ENCODE results near the gene ZNF641.
A peak's percentile ranks its signal among the peaks of the same experiment; 100 is the strongest.
"Not testable (repeated sequence)": the region's sequence is repeated elsewhere in the genome, so short reads cannot be mapped to it uniquely, and the experiment has no call there.

Gene ZNF641

DNA sequence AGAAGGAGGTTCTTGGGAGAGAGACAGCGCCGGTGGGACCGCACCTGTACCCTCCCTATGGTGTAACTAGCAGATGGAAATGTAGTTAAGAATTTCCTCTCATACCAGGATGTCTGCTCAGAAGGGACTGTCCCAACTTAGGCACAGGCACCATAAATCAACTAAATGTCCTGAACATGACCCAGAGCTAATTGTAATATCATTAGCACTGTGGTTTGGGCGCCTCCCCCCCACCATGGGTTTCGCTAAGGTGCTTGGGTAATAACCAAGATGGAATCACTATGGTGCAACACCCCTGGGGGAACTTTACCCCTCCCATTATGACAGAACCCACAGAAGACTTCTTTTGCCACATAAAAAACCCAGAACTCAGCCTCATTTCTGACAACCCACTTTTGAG is 15.9 kb downstream of the ZNF641 start:
- no peak for DNase-seq (ENCODE audit: low read depth in 2 of 2)

GRCh38 chr12:48333680-48334079 is 17.0 kb downstream of the ZNF641 start:
- not testable (repeated sequence) for DNase-seq (ENCODE audit: low read depth in 2 of 2)

- no peak for DNase-seq (ENCODE audit: low read depth in 2 of 2)
Observed at GRCh38 chr12:48331399-48331798, 19.3 kb downstream of the ZNF641 start.

DNA sequence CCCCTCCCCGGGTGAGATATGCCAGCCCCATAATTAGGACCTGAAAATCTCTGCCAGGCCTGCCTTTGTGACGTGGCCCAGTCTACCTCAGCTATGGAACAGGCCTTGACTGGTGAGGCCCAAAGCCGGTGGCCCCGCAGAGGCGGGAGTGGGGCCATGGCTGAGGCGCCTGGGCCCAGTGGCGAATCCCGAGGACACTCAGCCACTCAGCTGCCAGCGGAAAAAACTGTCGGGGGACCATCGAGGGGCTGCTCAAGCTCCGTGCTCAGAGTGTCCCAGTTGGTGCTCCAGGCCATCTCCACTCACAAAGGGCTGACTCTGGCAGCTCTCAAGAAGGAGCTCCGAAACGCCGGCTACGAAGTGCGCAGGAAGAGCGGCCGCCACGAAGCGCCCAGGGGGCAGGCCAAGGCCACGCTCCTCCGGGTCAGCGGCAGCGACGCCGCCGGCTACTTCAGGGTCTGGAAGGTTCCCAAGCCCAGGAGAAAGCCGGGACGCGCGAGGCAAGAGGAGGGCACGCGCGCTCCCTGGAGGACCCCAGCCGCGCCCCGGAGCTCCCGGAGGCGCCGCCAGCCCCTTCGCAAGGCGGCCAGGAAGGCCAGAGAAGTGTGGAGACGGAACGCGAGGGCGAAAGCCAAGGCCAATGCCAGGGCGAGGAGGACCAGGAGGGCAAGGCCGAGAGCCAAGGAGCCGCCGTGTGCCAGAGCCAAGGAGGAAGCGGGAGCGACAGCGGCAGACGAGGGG is 21.4 kb downstream of the ZNF641 start:
- no peak for DNase-seq (ENCODE audit: low read depth in 2 of 2)

GRCh38 chr12:48316491-48316890 is 34.2 kb downstream of the ZNF641 start:
- DNase-seq (ENCODE audit: low read depth in 2 of 2), result no peak

- DNase-seq (ENCODE audit: low read depth in 2 of 2), result no peak
Observed at GRCh38 chr12:48311313-48311712, 39.4 kb downstream of the ZNF641 start.

DNA sequence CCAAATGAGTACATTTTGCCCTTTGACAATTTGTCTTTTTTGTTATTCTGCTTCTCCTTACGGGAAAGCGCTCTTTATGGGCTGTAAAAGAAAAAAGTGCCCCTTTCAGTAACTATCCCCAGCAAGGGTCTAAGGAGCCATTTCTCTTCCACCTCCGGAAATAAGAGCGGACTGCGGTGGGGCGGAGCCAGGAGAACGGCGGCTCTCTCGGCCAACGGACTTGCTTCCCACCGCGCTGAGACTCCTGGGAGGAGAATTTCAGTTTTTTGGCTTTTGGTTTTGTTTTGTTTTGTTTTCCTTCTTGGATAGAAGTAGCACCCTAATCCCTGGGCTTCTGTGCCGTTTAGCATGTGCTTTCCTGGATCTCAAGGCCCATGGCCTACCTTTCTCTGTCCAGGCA is 43.5 kb downstream of the ZNF641 start:
- no peak for DNase-seq (ENCODE audit: low read depth in 2 of 2)

DNA sequence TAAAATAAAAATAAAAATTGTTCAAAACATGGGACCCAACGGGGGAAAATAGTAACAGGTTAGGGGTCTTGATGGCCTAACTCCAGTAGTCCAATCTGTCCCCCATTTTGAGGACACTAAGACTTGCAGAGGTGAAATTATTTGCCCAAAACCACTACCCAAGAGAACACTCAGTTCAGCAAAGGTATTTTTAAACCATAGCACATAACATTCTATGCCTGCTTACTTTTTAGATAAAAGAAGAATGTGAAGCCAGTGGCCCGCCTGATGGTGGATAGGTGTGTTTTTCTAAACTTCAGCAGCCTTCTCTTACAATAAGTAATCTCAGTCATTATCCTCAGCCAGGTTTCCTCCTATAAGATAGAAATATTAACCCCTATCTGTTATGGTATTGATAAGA is 45.5 kb downstream of the ZNF641 start:
- DNase-seq (ENCODE audit: low read depth in 2 of 2), result no peak

DNA sequence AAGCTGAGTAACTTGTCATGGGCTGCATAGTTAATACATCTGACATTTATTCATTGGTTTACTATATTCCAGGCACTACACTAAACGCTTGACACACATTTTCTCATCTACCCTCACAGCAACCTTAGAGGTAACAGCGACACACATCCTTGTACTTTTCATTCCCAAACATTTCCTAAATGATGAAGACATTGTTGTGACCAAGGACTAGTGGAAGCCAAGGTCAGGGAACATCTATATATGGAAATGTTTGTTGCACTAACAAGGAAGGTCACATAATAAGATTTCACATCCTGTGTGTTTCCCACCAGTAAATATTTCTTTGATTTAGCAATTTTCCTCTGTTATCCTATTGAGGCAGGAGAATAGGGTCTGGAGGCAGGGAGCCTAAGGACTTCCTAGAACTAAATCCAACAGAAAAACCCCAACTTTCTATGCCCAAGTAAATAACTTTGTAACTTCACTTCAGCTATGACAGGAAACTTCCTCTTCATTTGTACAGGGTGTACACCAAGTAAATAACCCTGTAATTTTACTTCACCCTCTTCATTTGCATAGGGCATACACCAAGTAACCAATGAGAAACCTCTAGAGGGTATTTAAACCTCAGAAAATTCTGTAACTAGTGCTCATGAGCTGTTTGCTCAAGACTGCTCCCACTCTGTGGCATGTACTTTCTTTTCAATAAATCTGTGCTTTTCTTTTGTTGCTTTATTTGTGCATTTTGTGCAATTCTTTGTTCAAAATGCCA is 48.4 kb downstream of the ZNF641 start:
- no peak for DNase-seq (ENCODE audit: low read depth in 2 of 2)

- no peak for DNase-seq (ENCODE audit: low read depth in 2 of 2)
Observed at GRCh38 chr12:48300774-48301173, 49.9 kb downstream of the ZNF641 start.

DNA sequence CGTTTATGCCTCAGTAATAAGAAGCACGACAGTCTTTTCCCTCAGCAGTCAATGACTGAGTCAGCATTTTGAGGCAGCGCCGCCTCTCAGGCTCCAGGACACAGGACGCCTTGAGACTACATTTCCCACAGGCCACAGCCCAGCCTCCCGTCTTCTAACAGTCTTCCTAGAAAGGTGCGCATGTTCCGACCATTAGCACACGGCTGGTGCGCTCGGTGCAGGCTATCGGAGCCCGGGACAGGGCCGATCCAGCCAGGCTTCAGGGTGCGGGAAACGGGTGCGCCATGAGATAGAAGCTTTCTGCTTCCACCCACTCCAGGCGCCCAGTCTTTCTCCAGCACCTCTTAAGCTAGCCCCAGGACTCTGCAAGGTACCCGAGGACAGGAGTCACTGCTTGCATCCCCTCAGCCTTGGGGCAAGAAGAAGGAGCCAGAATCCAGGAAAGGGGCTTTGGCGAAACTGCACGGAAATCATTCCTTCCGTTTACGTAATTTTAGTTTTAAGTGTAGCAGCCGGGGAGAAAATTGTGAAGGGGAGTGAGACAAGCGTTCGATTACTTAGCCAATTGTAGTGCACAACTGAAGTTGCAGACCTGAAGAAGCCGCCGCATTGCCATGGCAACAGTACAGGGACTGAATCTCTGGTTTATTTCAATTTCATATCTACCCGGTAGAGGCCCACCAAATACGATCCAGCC is 54.0 kb downstream of the ZNF641 start:
- peak; percentile 11 to 31 for DNase-seq (ENCODE audit: low read depth in 2 of 2)

DNA sequence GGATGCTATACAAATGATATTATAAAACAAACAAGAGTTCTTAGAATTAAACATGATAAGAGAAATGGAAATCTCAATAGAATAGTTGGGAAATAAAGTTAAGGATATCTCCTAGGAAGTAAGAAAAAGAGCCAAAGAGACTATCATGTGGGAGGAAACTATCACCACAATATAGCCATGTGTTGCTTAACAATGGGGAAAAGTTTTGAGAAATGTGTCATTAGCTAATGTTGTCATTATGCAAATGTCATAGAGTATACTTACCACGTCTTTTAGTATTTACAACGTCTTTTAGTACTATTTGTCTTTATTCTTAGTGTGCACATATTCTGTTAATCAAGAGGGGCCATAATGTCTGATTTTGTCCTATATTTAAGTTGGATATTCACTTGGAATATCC is 58.7 kb downstream of the ZNF641 start:
- DNase-seq (ENCODE audit: low read depth in 2 of 2), result no peak

- DNase-seq (ENCODE audit: low read depth in 2 of 2), result no peak
Observed at GRCh38 chr12:48291511-48291910, 59.2 kb downstream of the ZNF641 start.

- no peak for DNase-seq (ENCODE audit: low read depth in 2 of 2)
Observed at GRCh38 chr12:48288387-48289268, 62.1 kb downstream of the ZNF641 start.

Measured in stimulated activated CD4-positive, alpha-beta T cell treated with anti-CD3 and anti-CD28 coated beads, Interleukin-1b, Interleukin-23, amount 100 ng/mL, for 4 hours (primary cell).